K562 (cell line): Measurements from ENCODE around the gene BBC3. TPM values are rescaled to one million over a fixed set of nuclear protein-coding genes. Genes with fewer than 3 reads are reported as not detected.

Experiments
- CBFA2T3 ChIP-seq: fragments of 450-650 bp; IDR thresholded peaks from 2 replicates; pipeline ENCODE4 v1.6.1; 2017
- ESRRA ChIP-seq: fragments of 450-650 bp; IDR thresholded peaks from 2 replicates; pipeline ENCODE4 v1.6.1; 2014; ENCODE audit warnings: low read depth, mild to moderate bottlenecking, moderate library complexity, borderline replicate concordance
- FOS ChIP-seq: IDR thresholded peaks from 3 replicates; pipeline ENCODE4 v1.6.1; 2011; ENCODE audit not compliant: insufficient read length; ENCODE audit errors: extremely low read depth
- GABPB1 ChIP-seq: sonication (generic); formaldehyde crosslinking; IDR thresholded peaks from 2 replicates; pipeline ENCODE4 v1.8.0; 2022; ENCODE audit warnings: mild to moderate bottlenecking, missing genetic modification reagents
- MECOM ChIP-seq: fragments of 250-450 bp; sonication (Bioruptor Pico); IDR thresholded peaks from 2 replicates; pipeline ENCODE4 v1.8.0; 2022; ENCODE audit warnings: inconsistent platforms
- NR2C1 ChIP-seq, 2 experiments: fragments of 450-650 bp; IDR thresholded peaks; 2 replicates each; pipeline ENCODE4 v1.6.1; 2017; ENCODE audit warnings: mild to moderate bottlenecking in 2 of 2, antibody characterized with exemption in 1 of 2, inconsistent platforms in 1 of 2, missing compliant biosample characterization in 1 of 2, missing genetic modification characterization in 1 of 2
- RBBP5 ChIP-seq: fragments of 200-600 bp; sonication (generic); IDR thresholded peaks from 2 replicates; pipeline ENCODE4 v1.6.1; 2012; ENCODE audit warnings: borderline replicate concordance, mild to moderate bottlenecking, low read length, control low read depth, inconsistent platforms; ENCODE audit not compliant: insufficient read depth, poor library complexity, severe bottlenecking
- RBM22 ChIP-seq: fragments of 200-400 bp; formaldehyde crosslinking; IDR thresholded peaks from 2 replicates; pipeline ENCODE4 v1.6.1; 2018; ENCODE audit warnings: low read length, low read depth; ENCODE audit not compliant: poor library complexity, severe bottlenecking
- SETDB1 ChIP-seq: IDR thresholded peaks from one replicate; pipeline ENCODE4 v1.6.1; 2012; ENCODE audit warnings: low read length, control low read depth, inconsistent platforms
- THRAP3 ChIP-seq: fragments of 450-650 bp; IDR thresholded peaks from 2 replicates; pipeline ENCODE4 v1.6.1; 2016; ENCODE audit warnings: mild to moderate bottlenecking, inconsistent platforms, borderline replicate concordance
- TSC22D4 ChIP-seq: fragments of 450-650 bp; IDR thresholded peaks from 2 replicates; pipeline ENCODE4 v1.6.1; 2016; ENCODE audit warnings: missing genetic modification characterization, missing biosample characterization, control low read depth
- ZNF12 ChIP-seq: sonication (generic); formaldehyde crosslinking; IDR thresholded peaks from 2 replicates; pipeline ENCODE4 v1.4.0; 2020; ENCODE audit warnings: mild to moderate bottlenecking, missing genetic modification reagents
- ZNF224 ChIP-seq: sonication (generic); formaldehyde crosslinking; IDR thresholded peaks from 2 replicates; pipeline ENCODE4 v1.8.0; 2022; ENCODE audit warnings: mild to moderate bottlenecking, missing genetic modification reagents
- ZNF282 ChIP-seq: sonication (generic); formaldehyde crosslinking; IDR thresholded peaks from 2 replicates; pipeline ENCODE4 v1.8.1; 2023; ENCODE audit warnings: missing genetic modification reagents
- ZNF696 ChIP-seq: fragments of 250-450 bp; sonication (Bioruptor Pico); conservative IDR thresholded peaks from 2 replicates; pipeline ENCODE4 v1.4.0; 2020; ENCODE audit warnings: mild to moderate bottlenecking, moderate library complexity
- polyA plus RNA-seq, 8 experiments: library from polyadenylated mRNA; depleted of rRNA in 4 of 8; stranded (reverse) in 5 of 8; unstranded in 3 of 8; fragments of >200 nt; fragmentation: Nextera tagmentation in 2 of 8; fragmentation: Illumina TruSeq in 1 of 8; extraction: Ambion mirVana in 2 of 8; extraction: Trizol in 1 of 8; gene quantifications; 2 replicates each; pipeline versions ENCODE4 v1.2.1 to v1.2.3, GENCODE V29; 2011 to 2014; ENCODE audit warnings: inconsistent platforms in 1 of 8, missing spikeins in 1 of 8
- total RNA-seq, 7 experiments: library from RNA; depleted of rRNA in 6 of 7; stranded (reverse); fragments of >200 nt in 6 of 7; fragmentation: Illumina TruSeq in 2 of 7; extraction: Trizol in 2 of 7; gene quantifications; 2 replicates each; pipeline versions ENCODE4 v1.2.1 to v1.2.3, GENCODE V29; 2011 to 2021; ENCODE audit warnings: low replicate concordance in 1 of 7
- TF ChIP-seq, protein P1 (sequence below): sonication (generic); formaldehyde crosslinking; IDR thresholded peaks from 2 replicates; pipeline ENCODE4 v1.8.0; 2023; ENCODE audit warnings: mild to moderate bottlenecking, missing genetic modification reagents
- TF ChIP-seq, protein P2 (sequence below): fragments of 250-450 bp; sonication (Bioruptor Pico); IDR thresholded peaks from 2 replicates; pipeline ENCODE4 v1.4.0; 2020; ENCODE audit warnings: mild to moderate bottlenecking
- TF ChIP-seq, protein P3 (sequence below): sonication (generic); formaldehyde crosslinking; IDR thresholded peaks from 2 replicates; pipeline ENCODE4 v1.9.0; 2022; ENCODE audit warnings: mild to moderate bottlenecking, missing genetic modification reagents
- TF ChIP-seq, protein P4 (sequence below): sonication (generic); formaldehyde crosslinking; IDR thresholded peaks from 2 replicates; pipeline ENCODE4 v1.8.0; 2022; ENCODE audit warnings: missing genetic modification reagents, mild to moderate bottlenecking, borderline replicate concordance

Gene BBC3
- total and polyA plus RNA-seq, 9 of the 15 experiments (the other 6 are each of a cell fraction or from before 2014, with no cell fraction given): 0.15 to 30.7 (median 4.8) TPM

DNA sequence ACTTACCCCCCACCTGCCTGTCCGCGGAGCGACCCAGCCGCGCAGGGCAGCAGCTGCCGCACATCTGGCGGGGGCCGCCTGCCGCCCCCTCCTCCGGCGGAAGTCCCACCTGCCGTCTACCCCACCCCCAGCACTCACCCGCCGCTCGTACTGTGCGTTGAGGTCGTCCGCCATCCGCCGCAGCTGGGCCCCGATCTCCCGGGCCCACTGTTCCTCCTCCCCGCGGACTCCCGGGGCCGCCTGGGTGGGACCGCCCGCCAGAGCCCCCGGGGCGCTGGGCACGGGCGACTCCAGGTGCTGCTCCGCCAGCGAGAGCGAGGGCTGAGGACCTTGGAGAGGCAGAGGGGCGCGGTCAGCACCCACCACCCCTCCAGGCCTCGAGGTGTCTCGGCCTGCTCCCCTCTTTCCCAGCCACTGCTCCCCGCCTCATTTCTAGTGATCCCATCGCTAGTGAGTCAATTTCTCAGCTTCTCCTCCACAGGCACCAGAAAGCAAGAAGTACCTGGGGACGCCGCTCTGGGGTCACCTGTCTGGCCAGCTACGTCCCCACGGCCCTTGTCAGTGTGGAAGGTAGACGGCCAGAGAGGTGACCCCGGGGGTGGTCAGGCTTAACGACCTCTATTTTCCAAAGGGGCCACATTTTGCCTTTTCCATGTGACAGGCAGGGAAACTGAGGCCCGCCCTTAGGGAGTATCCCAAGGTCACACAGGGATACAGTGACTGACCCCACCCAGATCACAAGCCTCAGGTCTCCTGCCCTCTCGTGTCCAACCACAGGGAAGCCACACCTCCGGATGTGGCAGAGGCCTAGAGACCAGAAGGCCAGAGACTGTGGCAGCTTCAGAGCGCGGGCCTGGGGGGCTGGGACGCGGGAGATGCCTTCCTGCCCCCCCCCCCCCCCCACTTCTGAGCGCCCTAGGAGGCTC lies 4.3 kb downstream of the BBC3 start (continued):
- TF ChIP-seq, protein P1, sequence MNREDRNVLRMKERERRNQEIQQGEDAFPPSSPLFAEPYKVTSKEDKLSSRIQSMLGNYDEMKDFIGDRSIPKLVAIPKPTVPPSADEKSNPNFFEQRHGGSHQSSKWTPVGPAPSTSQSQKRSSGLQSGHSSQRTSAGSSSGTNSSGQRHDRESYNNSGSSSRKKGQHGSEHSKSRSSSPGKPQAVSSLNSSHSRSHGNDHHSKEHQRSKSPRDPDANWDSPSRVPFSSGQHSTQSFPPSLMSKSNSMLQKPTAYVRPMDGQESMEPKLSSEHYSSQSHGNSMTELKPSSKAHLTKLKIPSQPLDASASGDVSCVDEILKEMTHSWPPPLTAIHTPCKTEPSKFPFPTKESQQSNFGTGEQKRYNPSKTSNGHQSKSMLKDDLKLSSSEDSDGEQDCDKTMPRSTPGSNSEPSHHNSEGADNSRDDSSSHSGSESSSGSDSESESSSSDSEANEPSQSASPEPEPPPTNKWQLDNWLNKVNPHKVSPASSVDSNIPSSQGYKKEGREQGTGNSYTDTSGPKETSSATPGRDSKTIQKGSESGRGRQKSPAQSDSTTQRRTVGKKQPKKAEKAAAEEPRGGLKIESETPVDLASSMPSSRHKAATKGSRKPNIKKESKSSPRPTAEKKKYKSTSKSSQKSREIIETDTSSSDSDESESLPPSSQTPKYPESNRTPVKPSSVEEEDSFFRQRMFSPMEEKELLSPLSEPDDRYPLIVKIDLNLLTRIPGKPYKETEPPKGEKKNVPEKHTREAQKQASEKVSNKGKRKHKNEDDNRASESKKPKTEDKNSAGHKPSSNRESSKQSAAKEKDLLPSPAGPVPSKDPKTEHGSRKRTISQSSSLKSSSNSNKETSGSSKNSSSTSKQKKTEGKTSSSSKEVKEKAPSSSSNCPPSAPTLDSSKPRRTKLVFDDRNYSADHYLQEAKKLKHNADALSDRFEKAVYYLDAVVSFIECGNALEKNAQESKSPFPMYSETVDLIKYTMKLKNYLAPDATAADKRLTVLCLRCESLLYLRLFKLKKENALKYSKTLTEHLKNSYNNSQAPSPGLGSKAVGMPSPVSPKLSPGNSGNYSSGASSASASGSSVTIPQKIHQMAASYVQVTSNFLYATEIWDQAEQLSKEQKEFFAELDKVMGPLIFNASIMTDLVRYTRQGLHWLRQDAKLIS (CRISPR knock-in tag): peak; percentile 93
- TF ChIP-seq ZNF224 (CRISPR knock-in tag) (no peak), SETDB1 (no peak), THRAP3 (no peak), ZNF12 (CRISPR knock-in tag) (peak; percentile 35; the same call in 1 of the 2 replicates), ESRRA (peak; percentile 99), TSC22D4 (tag) (no peak), FOS (no peak), ZNF696 (CRISPR knock-in tag) (no peak), CBFA2T3 (peak; percentile 51), RBBP5 (peak; percentile 22), NR2C1 (IDR thresholded peaks at IDR 0.05) (no peak), NR2C1 (tag; IDR thresholded peaks at IDR 0.05) (peak; percentile 49; the same call in 1 of the 2 replicates), MECOM (peak; percentile 50; the same call in 1 of the 2 replicates), ZNF282 (CRISPR knock-in tag) (peak; percentile 63), GABPB1 (CRISPR knock-in tag) (peak; percentile 71), RBM22 (peak; percentile 100)
- TF ChIP-seq, protein P2, sequence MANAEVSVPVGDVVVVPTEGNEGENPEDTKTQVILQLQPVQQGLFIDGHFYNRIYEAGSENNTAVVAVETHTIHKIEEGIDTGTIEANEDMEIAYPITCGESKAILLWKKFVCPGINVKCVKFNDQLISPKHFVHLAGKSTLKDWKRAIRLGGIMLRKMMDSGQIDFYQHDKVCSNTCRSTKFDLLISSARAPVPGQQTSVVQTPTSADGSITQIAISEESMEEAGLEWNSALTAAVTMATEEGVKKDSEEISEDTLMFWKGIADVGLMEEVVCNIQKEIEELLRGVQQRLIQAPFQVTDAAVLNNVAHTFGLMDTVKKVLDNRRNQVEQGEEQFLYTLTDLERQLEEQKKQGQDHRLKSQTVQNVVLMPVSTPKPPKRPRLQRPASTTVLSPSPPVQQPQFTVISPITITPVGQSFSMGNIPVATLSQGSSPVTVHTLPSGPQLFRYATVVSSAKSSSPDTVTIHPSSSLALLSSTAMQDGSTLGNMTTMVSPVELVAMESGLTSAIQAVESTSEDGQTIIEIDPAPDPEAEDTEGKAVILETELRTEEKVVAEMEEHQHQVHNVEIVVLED (CRISPR knock-in tag): no peak
- TF ChIP-seq, protein P3, sequence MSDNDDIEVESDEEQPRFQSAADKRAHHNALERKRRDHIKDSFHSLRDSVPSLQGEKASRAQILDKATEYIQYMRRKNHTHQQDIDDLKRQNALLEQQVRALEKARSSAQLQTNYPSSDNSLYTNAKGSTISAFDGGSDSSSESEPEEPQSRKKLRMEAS: peak; percentile 67; the same call in 1 of the 2 replicates
- TF ChIP-seq, protein P4, sequence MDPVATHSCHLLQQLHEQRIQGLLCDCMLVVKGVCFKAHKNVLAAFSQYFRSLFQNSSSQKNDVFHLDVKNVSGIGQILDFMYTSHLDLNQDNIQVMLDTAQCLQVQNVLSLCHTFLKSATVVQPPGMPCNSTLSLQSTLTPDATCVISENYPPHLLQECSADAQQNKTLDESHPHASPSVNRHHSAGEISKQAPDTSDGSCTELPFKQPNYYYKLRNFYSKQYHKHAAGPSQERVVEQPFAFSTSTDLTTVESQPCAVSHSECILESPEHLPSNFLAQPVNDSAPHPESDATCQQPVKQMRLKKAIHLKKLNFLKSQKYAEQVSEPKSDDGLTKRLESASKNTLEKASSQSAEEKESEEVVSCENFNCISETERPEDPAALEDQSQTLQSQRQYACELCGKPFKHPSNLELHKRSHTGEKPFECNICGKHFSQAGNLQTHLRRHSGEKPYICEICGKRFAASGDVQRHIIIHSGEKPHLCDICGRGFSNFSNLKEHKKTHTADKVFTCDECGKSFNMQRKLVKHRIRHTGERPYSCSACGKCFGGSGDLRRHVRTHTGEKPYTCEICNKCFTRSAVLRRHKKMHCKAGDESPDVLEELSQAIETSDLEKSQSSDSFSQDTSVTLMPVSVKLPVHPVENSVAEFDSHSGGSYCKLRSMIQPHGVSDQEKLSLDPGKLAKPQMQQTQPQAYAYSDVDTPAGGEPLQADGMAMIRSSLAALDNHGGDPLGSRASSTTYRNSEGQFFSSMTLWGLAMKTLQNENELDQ: no peak
